Natural killer cell (primary cell): ENCODE results near the gene HS3ST4. TPM values are rescaled to one million over a fixed set of nuclear protein-coding genes. Genes with fewer than 3 reads are reported as not detected.
A peak's percentile ranks its signal among the peaks of the same experiment; 100 is the strongest.

Source experiments
- ATAC-seq, 3 donors: fragments of 150-1000 bp in 2 of 3; fragments of 200-7000 bp in 1 of 3; cut with Tn5 transposase; 1 replicate in 1 of 3; 2 replicates in 2 of 3; pipeline ENCODE4 v1.10.0; 2021; ENCODE audit warnings: mild to moderate bottlenecking in 2 of 3, moderate library complexity in 2 of 3
- DNase-seq, 2 donors: peaks; one replicate each; pipeline versions ENCODE4 v3.0.0 to v3.0.0-alpha.2; 2013 to 2021; ENCODE audit warnings: mixed read lengths in 1 of 2
- H3K27ac ChIP-seq: one replicate; pipeline ENCODE4 v1.5.1; 2013; ENCODE audit warnings: mild to moderate bottlenecking, low read length
- H3K27me3 ChIP-seq: one replicate; pipeline ENCODE4 v1.6.1; 2013; ENCODE audit warnings: low read length; ENCODE audit not compliant: control insufficient read depth, insufficient read depth
- H3K36me3 ChIP-seq: one replicate; pipeline ENCODE4 v1.6.1; 2013; ENCODE audit warnings: low read length; ENCODE audit not compliant: control insufficient read depth, insufficient read depth
- H3K4me1 ChIP-seq: one replicate; pipeline ENCODE4 v1.6.1; 2013; ENCODE audit warnings: low read length; ENCODE audit not compliant: control insufficient read depth, insufficient read depth
- H3K4me3 ChIP-seq: one replicate; pipeline ENCODE4 v1.5.1; 2013; ENCODE audit warnings: low read length
- H3K9me3 ChIP-seq: one replicate; pipeline ENCODE4 v1.6.1; 2013; ENCODE audit warnings: low read length; ENCODE audit not compliant: control insufficient read depth, insufficient read depth
- H3K27ac Mint-ChIP-seq, 2 donors: one replicate each; pipeline ENCODE4 v1.8.0; 2022; ENCODE audit warnings: mild to moderate bottlenecking in 2 of 2, mixed read lengths in 2 of 2, moderate library complexity in 1 of 2
- H3K27me3 Mint-ChIP-seq, 2 donors: one replicate each; pipeline ENCODE4 v1.8.0; 2022; ENCODE audit warnings: low read depth in 2 of 2, mixed read lengths in 2 of 2
- H3K36me3 Mint-ChIP-seq: one replicate; pipeline ENCODE4 v1.8.0; 2022; ENCODE audit warnings: mixed read lengths
- H3K4me1 Mint-ChIP-seq, 2 donors: one replicate each; pipeline ENCODE4 v1.8.0; 2022; ENCODE audit warnings: mixed read lengths in 2 of 2
- H3K4me3 Mint-ChIP-seq: one replicate; pipeline ENCODE4 v1.8.0; 2022; ENCODE audit warnings: mild to moderate bottlenecking, moderate library complexity, mixed read lengths
- H3K9me3 Mint-ChIP-seq, 2 donors: one replicate each; pipeline ENCODE4 v1.8.0; 2022; ENCODE audit warnings: mixed read lengths in 2 of 2
- CTCF ChIP-seq: fragments of 200-600 bp; IDR thresholded peaks from one replicate; pipeline ENCODE4 v1.8.0; 2022; ENCODE audit warnings: antibody characterized with exemption
- WGBS: methylation state at CpG from one replicate; pipeline ENCODE4 v1.1.7; 2013; ENCODE audit warnings: missing lambda C conversion rate; ENCODE audit not compliant: insufficient coverage; 5-methylcytosine and 5-hydroxymethylcytosine counted together
- intact Hi-C: fragments of 100-400 bp; cut with micrococcal nuclease; formaldehyde crosslinking; loops from one replicate; pipeline ENCODE4 v1.14.2; 2022
- total RNA-seq, 4 donors: library from RNA; stranded (reverse); fragments of 120-200 nt in 1 of 4; gene quantifications; one replicate each; pipeline versions ENCODE4 v1.2.3 to v1.2.4, GENCODE V29; 2013 to 2022

HS3ST4 gene
- total RNA-seq, 3 donors from 2014 or later (not counting 1 experiment from before 2014, with no cell fraction given), result not detected

- no peak overlapping the region for H3K4me3 ChIP-seq
- Mint-ChIP-seq H3K4me1 (no peaks in the 10 kb centered on the region), H3K9me3 (no peaks in the 10 kb centered on the region), H3K27ac (no peak overlapping the region), H3K36me3 (no peaks in the 10 kb centered on the region), H3K27me3 (peaks cover 18 to 40% of the 10 kb centered on the region in 2 donors), H3K4me3 (no peak overlapping the region)
- TF ChIP-seq CTCF, result no peak
- ATAC-seq, result no peak
- H3K9me3 ChIP-seq, result no peaks in the 10 kb centered on the region
- H3K36me3 ChIP-seq, result no peaks in the 10 kb centered on the region
- no peaks in the 10 kb centered on the region for H3K27me3 ChIP-seq
- DNase-seq, result no peak
- 80% methylated on average over 6 of the region's 6 CpGs for WGBS
- no peak overlapping the region for H3K27ac ChIP-seq
- no peaks in the 10 kb centered on the region for H3K4me1 ChIP-seq
- intact Hi-C loops, result no loop called here
These were observed 8.8 kb downstream of the HS3ST4 start for GRCh38 chr16:25700547-25700946.

- H3K36me3 ChIP-seq, result no peaks in the 10 kb centered on the region
- no peak overlapping the region for H3K4me3 ChIP-seq
- DNase-seq (no peak), ATAC-seq (no peak)
- no peak for TF ChIP-seq CTCF
- intact Hi-C loops, result no loop called here
- Mint-ChIP-seq H3K27me3 (peaks cover 6 to 23% of the 10 kb centered on the region in 2 donors), H3K36me3 (no peaks in the 10 kb centered on the region), H3K4me3 (no peak overlapping the region), H3K27ac (no peak overlapping the region), H3K4me1 (no peaks in the 10 kb centered on the region), H3K9me3 (no peaks in the 10 kb centered on the region)
- WGBS, result 92% methylated on average over 1 of the region's 1 CpG
- H3K27me3 ChIP-seq, result no peaks in the 10 kb centered on the region
- no peaks in the 10 kb centered on the region for H3K9me3 ChIP-seq
- H3K27ac ChIP-seq, result no peak overlapping the region
- no peaks in the 10 kb centered on the region for H3K4me1 ChIP-seq
These were observed 15.8 kb downstream of the HS3ST4 start for GRCh38 chr16:25707553-25707952.

GRCh38 chr16:25707982-25708583 is 16.3 kb downstream of the HS3ST4 start:
- Mint-ChIP-seq H3K27me3 (peaks cover 6 to 23% of the 10 kb centered on the region in 2 donors), H3K27ac (no peak overlapping the region), H3K36me3 (no peaks in the 10 kb centered on the region), H3K4me3 (no peak overlapping the region), H3K4me1 (no peaks in the 10 kb centered on the region), H3K9me3 (no peaks in the 10 kb centered on the region)
- no peak overlapping the region for H3K4me3 ChIP-seq
- TF ChIP-seq CTCF, result no peak
- ATAC-seq, result no peak
- DNase-seq, result peak in 1 of 2 donors; percentile 8
- no peaks in the 10 kb centered on the region for H3K9me3 ChIP-seq
- no peaks in the 10 kb centered on the region for H3K27me3 ChIP-seq
- H3K36me3 ChIP-seq, result no peaks in the 10 kb centered on the region
- no peak overlapping the region for H3K27ac ChIP-seq
- intact Hi-C loops, result no loop called here
- H3K4me1 ChIP-seq, result no peaks in the 10 kb centered on the region
- 33% methylated on average over 1 of the region's 3 CpGs for WGBS

GRCh38 chr16:25709213-25709612 is 17.5 kb downstream of the HS3ST4 start:
- Mint-ChIP-seq H3K4me1 (no peaks in the 10 kb centered on the region), H3K4me3 (no peak overlapping the region), H3K36me3 (no peaks in the 10 kb centered on the region), H3K9me3 (no peaks in the 10 kb centered on the region), H3K27me3 (peaks cover 2 to 17% of the 10 kb centered on the region in 2 donors), H3K27ac (no peak overlapping the region)
- H3K27me3 ChIP-seq, result no peaks in the 10 kb centered on the region
- WGBS, result 26% methylated on average over 7 of the region's 7 CpGs
- ATAC-seq (no peak), DNase-seq (no peak)
- no peak overlapping the region for H3K27ac ChIP-seq
- no peak for TF ChIP-seq CTCF
- H3K36me3 ChIP-seq, result no peaks in the 10 kb centered on the region
- H3K4me1 ChIP-seq, result no peaks in the 10 kb centered on the region
- no peaks in the 10 kb centered on the region for H3K9me3 ChIP-seq
- intact Hi-C loops, result no loop called here
- no peak overlapping the region for H3K4me3 ChIP-seq
